OCI-M2 (cell line): ENCODE data around the gene ULK4.
"Not testable (repeated sequence)": the region's sequence is repeated elsewhere in the genome, so short reads cannot be mapped to it uniquely, and the experiment has no call there.

Source experiments
- DNase-seq: peaks from one replicate; lab custom pipeline; 2025; ENCODE audit not compliant: unreplicated experiment; lab: John Stamatoyannopoulos, UW

Gene ULK4

DNA sequence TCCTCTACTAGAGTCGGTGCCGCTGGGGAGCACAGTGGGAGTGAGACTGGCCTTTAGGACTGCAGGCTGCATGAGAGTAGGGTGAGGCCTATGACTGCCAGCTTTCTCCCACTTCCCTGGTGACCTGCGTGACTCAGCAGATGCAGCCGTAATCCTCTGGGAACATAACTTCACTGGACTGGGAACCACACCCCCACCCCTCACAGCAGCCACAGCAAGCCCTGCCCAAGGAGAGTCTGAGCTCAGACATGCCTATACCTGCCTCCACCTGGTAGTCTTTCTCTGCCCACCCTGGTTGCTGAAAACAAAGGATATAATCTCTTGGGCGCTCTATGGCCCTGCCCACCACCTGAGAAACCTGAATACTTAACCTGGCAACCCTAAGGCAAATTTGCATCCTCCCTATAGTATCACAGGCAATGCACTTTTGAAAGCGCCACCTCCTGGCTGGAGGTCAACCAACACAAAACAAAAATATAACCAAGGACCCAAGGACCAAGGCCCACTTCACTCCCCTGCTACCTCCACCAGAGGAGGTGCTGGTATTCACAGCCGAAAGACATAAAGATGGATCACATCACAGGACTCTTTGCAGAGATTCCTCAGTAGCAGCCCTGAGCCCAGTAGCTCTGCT, 453.7 kb downstream of the ULK4 start:
- DNase-seq: no peak

- DNase-seq: no peak
These were observed 454.4 kb downstream of the ULK4 start for GRCh38 chr3:41507336-41508062.

GRCh38 chr3:41503998-41504623, 457.8 kb downstream of the ULK4 start:
- no peak for DNase-seq

DNA sequence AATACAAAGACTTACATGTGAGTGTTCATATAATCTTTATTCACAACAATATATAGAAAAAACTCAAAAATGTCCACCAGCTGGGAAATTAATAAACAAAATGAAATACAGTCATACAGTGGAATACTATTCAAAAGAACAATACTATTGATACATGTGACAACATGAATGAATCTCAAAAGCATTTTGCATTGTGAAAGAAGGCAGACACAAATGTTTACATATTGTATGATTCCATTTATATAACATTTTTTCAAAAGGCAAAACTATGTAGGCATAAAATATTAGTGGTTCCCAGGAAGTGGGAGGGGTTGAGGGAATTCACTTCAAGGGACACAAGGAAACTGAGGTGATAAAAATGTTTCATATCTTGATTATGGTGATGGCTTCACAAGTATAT, 459.4 kb downstream of the ULK4 start:
- DNase-seq: no peak

DNA sequence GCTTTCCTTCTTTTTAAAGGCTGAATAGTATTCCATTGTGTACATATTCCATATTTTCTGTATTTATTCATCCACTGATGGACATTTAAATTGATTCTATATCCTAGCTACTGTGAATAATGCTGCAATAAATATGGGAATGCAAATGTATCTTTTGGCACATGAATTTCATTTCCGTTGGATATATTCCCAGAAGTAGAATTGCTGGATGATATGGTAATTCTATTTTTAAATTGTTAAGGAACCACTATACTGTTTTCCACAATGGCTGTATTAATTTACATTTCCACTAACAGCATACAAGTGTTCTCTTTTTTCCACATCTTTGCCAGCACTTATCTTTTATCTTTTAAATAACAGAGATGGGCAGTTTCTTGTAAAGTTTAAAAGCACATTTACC, 459.9 kb downstream of the ULK4 start:
- DNase-seq: no peak

GRCh38 chr3:41498847-41499246, 463.1 kb downstream of the ULK4 start:
- DNase-seq: no peak

GRCh38 chr3:41490360-41490759, 471.5 kb downstream of the ULK4 start:
- no peak for DNase-seq

DNA sequence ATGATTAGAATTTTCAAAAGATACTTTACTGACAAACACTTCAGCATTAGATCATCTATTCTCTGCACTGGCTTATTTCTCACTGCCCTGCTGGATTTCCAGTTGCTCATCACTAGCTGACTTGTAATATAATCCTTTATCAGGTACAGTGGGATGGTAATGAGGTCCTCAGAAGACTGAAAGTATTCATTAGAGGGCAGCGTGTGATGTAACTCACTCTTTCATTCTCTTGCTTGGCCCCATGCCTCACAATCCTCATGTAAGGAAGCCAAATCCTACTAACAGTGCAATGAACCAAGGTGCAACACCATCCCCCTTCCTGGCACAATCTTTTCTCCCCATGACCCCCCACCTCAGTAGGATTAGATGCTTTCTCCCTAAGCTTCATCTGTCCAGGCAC, 472.7 kb downstream of the ULK4 start:
- DNase-seq: no peak

DNA sequence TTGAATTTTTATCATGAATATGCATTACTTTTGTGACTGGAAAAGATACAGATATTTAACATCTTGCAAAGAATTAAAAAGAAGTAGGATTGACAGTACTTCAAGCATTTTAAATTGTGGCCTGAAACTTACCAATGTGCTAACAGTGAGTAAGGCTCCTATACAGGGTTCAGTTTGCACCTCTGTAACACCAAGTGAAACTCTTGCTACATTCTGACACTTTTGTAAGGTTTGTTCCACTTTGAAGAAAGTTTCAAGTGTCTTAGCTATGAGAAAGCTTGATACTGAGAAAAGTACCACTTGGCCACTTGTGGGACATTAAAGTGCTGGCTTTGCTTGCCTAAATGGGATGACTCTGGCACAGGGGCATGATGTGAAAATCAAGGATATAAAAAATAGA, 473.4 kb downstream of the ULK4 start:
- no peak for DNase-seq

GRCh38 chr3:41485484-41485883, 476.4 kb downstream of the ULK4 start:
- no peak for DNase-seq

DNA sequence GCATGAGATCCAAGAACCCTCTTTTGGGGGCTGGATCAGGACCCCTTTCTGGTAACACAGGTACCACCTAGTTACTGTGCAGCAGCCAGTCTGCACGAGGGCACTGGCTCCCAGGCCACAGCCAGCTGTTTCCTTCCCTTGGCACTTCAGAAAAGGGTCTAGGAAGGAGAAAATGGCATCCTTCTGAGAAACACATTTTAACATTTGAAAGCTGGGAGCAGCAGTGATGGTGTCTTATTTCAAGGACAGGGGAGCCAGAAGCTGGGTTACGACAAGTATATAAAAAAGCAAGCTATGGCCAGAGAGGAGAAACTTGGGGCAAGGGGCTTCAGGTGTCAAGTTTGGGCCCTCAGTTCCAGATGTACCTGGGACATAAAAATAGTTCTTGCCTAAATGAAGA, 479.8 kb downstream of the ULK4 start:
- no peak for DNase-seq

DNA sequence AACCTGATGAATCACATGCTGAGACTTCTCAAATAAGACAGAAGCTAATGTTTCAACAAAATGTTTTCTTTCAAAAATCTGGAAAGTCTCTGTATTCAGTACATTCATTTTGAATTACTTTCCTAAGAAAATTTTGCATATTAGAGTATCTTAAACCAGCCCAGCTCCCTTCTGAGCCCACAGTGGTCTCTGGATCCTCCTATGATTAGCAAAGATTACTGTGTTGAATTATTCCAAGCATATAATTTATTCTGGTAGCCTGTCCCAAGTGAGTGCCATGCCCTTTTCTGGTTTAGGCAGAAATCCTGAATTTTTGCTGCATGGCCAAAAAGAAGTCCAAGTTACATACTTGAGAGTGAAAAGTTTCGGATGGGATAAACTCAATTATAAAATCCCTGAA, 483.6 kb downstream of the ULK4 start:
- DNase-seq: no peak

DNA sequence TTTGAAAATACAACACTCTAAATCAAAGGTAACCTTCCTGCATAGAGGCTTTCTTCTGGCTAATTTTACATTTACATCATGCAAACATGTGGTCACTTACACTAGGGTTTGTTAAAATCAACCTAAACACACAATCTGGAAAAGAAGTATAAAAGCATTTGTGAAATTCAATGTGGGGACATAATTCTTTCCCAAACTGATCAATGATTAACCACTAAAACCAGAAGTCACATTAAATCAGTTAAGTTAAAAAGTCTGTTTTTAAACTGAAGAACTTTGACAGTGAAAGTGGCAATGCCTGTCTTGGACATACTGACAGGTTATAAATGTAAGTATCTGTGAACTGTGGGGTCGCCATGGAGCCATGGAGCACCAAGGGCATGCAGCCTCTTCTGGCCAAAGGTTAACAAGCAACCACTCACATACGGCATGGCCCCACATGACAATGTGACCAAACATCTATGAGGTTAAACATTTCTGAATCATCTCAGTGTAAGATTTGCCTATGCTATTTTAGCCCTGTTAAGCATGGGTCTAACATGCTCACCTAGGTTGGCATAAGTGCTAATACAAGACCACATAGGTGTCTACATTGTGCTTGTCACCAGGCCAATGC, 484.4 kb downstream of the ULK4 start:
- DNase-seq: no peak

DNA sequence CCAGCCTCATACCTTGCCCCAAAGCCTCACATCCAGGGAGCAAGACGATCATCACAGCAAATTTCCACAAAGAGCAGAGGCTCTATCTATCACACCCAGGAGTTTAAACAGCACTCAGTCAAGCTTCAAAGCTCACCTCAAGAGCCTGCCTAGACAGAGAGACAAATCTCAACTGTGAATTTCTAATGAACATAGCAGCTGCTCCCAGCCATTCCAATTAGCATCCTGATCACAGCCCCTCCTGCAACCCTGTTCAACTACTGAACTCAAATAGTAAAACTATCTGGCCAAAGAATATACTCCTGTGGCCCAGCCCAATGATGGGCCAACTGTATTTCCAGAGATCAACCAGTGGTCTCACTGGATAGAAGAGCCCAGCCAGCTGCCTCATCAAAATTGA, 492.8 kb downstream of the ULK4 start:
- DNase-seq: no peak

DNA sequence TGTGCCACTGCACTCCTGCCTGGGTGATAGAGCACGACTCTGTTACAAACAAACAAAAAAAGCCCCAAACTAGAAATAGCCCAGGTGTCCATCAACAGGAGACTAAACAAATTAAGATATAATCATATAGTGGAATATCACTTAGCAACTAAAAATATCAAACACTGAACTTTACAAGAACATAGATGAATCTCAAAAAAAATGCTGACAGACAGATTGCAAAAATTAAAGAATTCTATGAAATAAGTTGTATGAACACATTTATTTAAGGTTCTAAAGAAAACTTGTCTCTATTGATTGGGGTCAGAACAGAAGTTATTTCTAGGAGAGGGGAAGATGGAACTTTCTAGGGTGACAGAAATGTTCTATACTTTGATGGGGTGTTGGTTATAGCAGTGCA, 494.4 kb downstream of the ULK4 start:
- DNase-seq: no peak

DNA sequence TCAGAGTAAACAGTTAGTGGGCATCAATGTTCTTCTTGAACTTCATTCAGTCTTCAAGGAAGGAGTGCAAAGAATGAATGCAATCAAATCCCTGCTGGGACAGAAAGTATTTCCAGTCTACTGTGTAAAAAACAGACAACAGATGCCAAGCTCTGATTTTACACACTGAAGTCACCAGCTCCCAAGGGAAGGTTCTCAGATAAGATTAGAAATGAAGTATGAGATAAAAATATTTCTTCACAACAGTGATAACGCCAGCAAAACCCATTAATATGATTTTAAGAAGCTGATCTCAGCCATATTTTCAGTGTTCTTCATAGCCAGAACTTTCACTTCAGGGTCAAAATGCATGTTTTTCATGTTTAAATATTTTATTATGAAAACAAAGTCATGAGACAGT, 497.0 kb downstream of the ULK4 start:
- DNase-seq: no peak

- DNase-seq: no peak
These were observed 497.5 kb downstream of the ULK4 start for GRCh38 chr3:41464401-41464800.

DNA sequence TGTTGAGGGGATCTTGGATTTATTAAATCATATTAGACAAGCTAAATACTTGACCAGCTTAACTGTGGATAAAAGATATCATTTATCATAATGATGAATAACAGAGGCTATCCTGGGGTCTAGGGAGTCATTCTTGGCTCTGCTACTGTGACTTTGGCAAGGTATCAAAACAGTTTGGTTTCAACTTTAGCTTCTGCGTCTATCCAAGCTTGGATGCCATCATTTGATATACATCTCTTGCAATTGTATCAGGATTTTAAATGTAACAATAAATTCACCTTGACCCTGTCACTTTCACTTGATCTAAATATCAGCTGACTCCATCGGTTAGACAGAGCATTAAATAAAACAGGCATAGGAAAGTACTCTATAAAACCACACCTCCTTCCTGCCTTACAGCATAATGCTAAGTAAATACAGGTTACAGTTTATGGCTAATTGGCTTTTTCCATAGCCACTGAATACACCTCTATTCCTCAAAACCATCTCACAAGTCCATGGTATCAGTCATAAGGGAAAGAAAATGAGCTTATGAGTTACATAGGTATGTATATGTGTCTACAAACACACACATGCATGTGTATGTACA, 499.7 kb downstream of the ULK4 start:
- DNase-seq: no peak

DNA sequence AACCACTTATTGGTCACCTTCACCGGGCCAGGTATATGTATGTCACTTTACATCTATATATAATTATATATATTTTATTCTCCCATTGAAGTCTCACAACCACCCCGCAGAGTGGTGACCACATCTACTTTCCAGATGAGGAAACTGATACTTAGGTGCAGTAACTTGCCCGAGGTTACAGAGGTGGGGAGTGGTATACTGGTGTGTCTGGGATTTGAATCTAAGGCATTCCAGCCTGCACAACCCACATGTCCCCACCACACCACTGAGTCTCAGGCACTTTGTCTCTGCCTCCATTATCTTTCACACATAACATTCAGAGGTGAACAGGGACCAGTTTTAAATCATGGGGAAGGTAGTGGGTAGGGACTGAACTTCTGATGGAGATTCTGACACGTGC, 501.2 kb downstream of the ULK4 start:
- DNase-seq: no peak

DNA sequence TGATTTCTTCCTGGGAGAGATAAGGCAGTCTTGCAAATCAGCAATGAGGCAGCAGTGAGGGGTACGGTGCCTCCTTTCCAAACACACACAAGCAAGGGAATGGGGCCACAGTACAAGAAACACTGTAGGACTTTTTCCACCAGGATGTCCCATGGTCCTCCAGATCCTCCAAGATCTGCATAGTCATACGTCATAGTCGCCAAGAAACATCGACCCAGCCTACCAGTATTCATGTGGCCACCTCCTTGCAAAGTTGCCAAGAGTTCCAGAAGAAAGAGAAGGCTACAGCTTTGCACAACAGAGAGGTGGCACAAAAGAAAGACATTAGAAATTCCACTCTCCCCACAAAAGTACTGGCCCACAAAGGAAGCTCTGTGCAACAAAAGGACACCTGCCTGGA, 504.7 kb downstream of the ULK4 start:
- no peak for DNase-seq

- DNase-seq: no peak
These were observed 505.7 kb downstream of the ULK4 start for GRCh38 chr3:41456162-41456561.

- DNase-seq: not testable (repeated sequence)
These were observed 508.3 kb downstream of the ULK4 start for GRCh38 chr3:41453618-41454017.
